Ectodermal cell (in vitro differentiated cells): Measurements from ENCODE around the gene SERGEF.

Experiments used
- H3K27ac ChIP-seq: 2 replicates; pipeline ENCODE4 v1.7.0; 2013; ENCODE audit warnings: mild to moderate bottlenecking, low read depth, low read length; ENCODE audit not compliant: insufficient read depth, poor library complexity, severe bottlenecking
- H3K27me3 ChIP-seq: 2 replicates; pipeline ENCODE4 v1.7.0; 2013; ENCODE audit warnings: mild to moderate bottlenecking, low read length; ENCODE audit not compliant: insufficient read depth, control insufficient read depth, poor library complexity, severe bottlenecking
- H3K36me3 ChIP-seq: one replicate; pipeline ENCODE4 v1.7.0; 2013; ENCODE audit warnings: low read length; ENCODE audit not compliant: control insufficient read depth, insufficient read depth
- H3K4me1 ChIP-seq: one replicate; pipeline ENCODE4 v1.7.0; 2013; ENCODE audit warnings: low read length; ENCODE audit not compliant: control insufficient read depth, insufficient read depth
- H3K4me3 ChIP-seq: 2 replicates; pipeline ENCODE4 v1.7.0; 2013; ENCODE audit warnings: low read depth, low read length, control low read depth; ENCODE audit not compliant: insufficient read depth
- H3K9me3 ChIP-seq: 2 replicates; pipeline ENCODE4 v1.7.0; 2013; ENCODE audit warnings: mild to moderate bottlenecking, low read length, moderate library complexity; ENCODE audit not compliant: control insufficient read depth
- WGBS, 2 experiments: methylation state at CpG; one replicate each; pipeline ENCODE4 v1.1.7; 2013; ENCODE audit warnings: missing lambda C conversion rate in 2 of 2; 5-methylcytosine and 5-hydroxymethylcytosine counted together

SERGEF gene

DNA sequence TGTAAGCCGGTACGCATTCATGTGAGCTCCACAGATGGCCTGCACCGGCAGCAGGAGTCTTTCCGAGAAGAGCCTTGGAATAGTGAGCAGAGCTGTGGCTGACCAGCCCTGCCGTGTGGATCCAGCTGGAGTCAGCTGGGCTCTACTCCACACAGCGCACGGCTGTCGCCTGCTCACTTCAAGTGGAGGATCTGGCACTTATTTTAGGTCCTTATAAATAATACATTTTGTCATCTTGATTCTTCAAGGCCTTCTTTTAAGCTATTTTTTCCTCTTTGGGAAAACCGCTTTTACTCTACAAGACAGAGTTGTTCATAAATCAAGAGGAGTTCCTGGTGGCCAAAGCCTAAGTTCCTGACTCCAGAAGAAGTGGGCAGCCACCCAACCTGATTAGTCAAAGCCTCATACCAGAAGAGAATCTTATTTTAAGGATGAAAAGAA is 184.5 kb downstream of the SERGEF start:
- Histone ChIP-seq H3K27me3 (no peaks in the 10 kb centered on the region), H3K27ac (no peak overlapping the region), H3K4me3 (no peak overlapping the region), H3K36me3 (no peaks in the 10 kb centered on the region), H3K4me1 (no peaks in the 10 kb centered on the region), H3K9me3 (no peaks in the 10 kb centered on the region)
- 90 to 92% methylated on average over 9 of the region's 9 CpGs for WGBS, 2 experiments

DNA sequence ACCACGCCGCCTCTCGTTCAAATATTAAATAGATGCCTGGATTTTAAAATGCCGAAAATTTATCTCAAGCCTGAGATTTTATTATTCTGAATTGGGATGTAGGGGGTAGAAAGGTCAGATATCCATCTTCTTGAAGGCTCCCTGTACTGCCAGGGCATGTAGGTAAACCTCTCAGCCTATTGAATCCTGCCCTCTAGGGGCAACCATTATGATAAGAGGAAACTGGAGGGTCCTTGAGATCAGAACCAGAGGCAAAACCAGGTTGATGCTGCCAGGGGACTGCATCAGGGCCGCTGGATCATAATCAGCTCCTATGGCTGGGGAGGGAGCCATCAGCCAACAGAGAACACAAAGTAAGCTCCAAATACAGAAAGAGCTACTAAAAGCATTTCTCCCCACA is 185.8 kb downstream of the SERGEF start:
- H3K4me3 ChIP-seq = no peak overlapping the region
- H3K27me3 ChIP-seq = no peaks in the 10 kb centered on the region
- 87 to 88% methylated on average over 5 of the region's 5 CpGs for WGBS, 2 experiments
- H3K4me1 ChIP-seq = no peaks in the 10 kb centered on the region
- no peaks in the 10 kb centered on the region for H3K9me3 ChIP-seq
- H3K27ac ChIP-seq = no peak overlapping the region
- no peaks in the 10 kb centered on the region for H3K36me3 ChIP-seq

DNA sequence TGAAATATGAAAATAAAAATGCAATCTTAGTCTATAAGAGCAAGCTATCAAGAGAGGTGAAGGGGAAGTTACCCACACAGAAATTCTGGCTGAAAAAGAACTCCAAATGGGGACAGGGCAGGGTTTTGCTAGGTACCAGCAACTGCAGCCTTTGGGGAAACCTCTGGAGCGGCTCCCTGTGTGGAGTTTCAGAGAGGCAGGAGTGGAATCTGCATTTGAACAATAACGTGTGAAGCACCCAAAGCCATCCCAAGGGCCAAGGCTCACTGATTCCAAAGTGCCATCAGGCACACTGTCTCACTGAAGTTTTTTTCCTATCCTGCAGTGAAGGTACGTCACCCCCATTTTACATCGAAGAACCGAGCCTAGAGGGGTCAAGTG is 190.5 kb downstream of the SERGEF start:
- no peaks in the 10 kb centered on the region for H3K9me3 ChIP-seq
- no peaks in the 10 kb centered on the region for H3K4me1 ChIP-seq
- H3K36me3 ChIP-seq = no peaks in the 10 kb centered on the region
- no peak overlapping the region for H3K27ac ChIP-seq
- 77 to 78% methylated on average over 5 of the region's 5 CpGs for WGBS, 2 experiments
- no peaks in the 10 kb centered on the region for H3K27me3 ChIP-seq
- H3K4me3 ChIP-seq = no peak overlapping the region

DNA sequence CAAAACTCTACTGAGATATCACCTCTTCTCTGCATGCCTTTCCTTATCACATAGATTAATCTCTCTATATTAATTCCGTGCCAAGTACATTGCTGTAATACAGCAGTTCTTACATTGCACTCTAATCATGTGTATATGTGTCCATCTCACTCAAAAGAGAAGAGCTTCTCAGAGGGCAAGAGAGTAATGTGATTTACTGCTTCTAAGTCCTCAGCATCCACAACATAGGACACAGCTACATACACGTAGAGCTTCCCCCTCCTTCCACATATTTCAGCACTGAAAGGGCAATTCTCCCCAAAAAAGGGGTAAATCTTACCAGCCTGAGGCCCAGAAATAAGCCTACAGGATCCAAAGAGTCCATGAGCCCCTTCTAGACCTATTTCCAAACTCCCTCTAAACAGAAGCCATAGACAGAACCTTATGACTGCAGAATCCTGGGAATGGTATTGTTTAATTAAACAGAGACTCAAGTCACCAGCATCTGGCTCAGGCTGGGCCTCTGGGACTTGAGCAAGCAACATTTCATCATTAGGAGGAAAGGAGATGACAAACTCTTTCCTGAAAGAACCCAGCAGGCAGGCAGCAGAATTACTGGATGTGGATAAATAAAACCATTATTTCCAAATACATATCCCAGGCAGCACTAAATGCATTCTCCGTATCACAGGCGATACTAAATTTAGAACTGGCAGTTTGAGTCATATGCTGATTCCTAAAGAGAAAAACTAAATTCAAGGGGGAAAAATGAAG is 191.0 kb downstream of the SERGEF start:
- Histone ChIP-seq H3K9me3 (no peaks in the 10 kb centered on the region), H3K4me3 (no peak overlapping the region), H3K36me3 (no peaks in the 10 kb centered on the region), H3K4me1 (no peaks in the 10 kb centered on the region), H3K27me3 (no peaks in the 10 kb centered on the region), H3K27ac (no peak overlapping the region)
- 93 to 96% methylated on average over 4 of the region's 4 CpGs for WGBS, 2 experiments

DNA sequence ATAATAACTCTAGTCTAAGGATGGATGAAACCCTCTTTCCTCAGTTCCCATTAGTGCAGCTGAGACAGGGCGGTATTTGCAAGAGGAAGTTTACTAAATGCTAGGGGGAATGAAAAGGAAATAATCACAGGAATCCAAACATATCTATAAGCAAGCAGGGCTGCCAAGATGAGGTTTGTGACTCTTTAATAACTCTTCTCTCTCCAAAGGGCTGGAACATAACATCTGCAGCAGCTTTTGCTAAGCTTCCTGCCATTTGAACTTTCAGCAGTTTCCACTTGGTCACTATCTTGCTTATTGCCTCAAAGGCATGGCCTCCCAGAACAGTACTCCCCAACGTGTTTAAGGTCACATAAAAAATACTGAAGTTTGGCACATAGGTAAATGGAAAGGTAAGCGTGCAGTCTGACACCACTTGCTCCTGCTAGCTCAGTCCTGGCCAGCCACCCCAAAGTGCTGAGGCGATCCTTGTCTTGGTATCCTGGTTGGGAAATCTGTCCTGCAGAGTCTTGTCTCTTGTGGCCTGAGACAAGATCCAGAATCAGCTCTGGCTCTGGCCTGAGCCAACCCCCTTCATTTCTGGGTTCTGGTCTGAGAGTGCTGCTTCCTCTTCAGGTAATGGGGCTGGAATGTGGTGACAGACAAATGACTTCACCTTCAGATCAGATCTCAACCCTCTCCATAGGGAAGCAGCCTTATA is 196.5 kb downstream of the SERGEF start:
- Histone ChIP-seq H3K27ac (no peak overlapping the region), H3K4me3 (no peak overlapping the region), H3K4me1 (peaks cover 9% of the 10 kb centered on the region), H3K36me3 (no peaks in the 10 kb centered on the region), H3K27me3 (no peaks in the 10 kb centered on the region), H3K9me3 (no peaks in the 10 kb centered on the region)
- 72% methylated on average over 4 of the region's 4 CpGs for WGBS, 2 experiments

DNA sequence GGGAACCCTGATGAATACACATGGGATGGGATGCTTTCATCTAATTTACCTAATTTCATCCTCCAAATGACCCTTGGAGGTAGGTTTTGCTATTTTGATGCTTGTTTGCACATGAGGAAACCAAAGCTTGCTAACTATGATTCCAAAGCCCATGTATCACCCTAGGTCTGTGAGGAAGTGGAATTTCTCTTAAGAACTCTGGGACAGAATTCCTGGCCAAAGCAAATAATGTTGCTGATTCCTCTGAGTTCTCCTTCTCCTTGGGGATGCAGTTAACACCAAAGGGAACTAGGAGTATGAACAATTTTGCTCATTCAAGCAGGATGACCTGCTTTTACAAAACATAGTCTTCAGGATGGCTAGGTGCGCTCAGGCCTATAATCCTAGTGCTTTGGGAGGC is 198.3 kb downstream of the SERGEF start:
- H3K9me3 ChIP-seq = no peaks in the 10 kb centered on the region
- H3K27ac ChIP-seq = no peak overlapping the region
- WGBS, 2 experiments = 94 to 96% methylated on average over 1 of the region's 1 CpG
- no peaks in the 10 kb centered on the region for H3K27me3 ChIP-seq
- no peaks in the 10 kb centered on the region for H3K36me3 ChIP-seq
- H3K4me1 ChIP-seq = peaks cover 11% of the 10 kb centered on the region
- H3K4me3 ChIP-seq = no peak overlapping the region

DNA sequence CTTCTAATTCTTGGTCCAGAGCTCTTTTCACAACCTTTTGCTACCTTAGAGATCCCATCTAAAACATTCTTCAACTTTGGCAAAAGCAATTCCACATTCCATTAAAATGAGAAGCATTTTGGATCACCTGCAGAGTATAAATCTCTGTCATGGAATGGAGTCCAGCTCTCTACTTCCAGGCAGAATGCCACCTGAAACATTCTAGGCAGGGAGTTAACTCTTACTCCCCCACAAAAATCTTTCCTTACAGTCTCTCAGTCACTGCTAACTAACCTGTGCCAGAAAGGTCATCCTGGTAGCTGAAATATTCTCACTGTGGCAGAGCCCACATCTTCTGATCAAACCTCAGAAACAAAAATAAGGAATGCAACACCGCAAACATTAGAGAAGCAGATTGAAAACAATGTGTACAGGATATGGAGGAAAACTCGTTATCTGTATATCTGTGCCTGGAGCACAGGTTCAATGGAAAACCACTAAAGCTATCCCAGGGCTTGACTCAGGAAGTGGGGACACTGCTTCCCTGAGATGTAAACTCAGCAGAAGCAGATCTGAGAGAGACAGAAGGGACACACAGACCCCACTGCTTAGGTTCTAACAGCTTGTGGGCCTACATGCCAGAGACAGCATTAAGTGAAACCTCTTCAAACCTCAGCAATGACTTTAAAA is 199.3 kb downstream of the SERGEF start:
- Histone ChIP-seq H3K4me1 (peaks cover 11% of the 10 kb centered on the region), H3K4me3 (no peak overlapping the region), H3K27me3 (no peaks in the 10 kb centered on the region), H3K36me3 (no peaks in the 10 kb centered on the region), H3K27ac (no peak overlapping the region), H3K9me3 (no peaks in the 10 kb centered on the region)
- WGBS, 2 experiments = 94 to 98% methylated on average over 2 of the region's 2 CpGs

DNA sequence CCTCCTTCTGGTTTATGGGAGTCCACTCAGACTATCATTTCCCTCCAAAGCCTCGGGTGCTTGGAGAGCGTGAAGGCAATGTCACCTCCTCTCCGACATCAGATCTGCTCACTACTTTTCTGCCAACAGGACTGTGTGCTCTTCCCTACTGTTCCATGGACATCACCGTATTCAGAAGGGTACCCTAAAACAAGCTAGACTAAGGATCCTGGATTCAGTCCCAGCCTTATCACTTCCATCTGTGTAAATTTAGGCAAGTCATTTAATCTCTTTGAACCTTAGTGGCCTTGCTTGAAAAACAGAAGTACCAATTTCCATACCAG is 200.0 kb downstream of the SERGEF start:
- H3K9me3 ChIP-seq = no peaks in the 10 kb centered on the region
- WGBS, 2 experiments = 95% methylated on average over 4 of the region's 4 CpGs

DNA sequence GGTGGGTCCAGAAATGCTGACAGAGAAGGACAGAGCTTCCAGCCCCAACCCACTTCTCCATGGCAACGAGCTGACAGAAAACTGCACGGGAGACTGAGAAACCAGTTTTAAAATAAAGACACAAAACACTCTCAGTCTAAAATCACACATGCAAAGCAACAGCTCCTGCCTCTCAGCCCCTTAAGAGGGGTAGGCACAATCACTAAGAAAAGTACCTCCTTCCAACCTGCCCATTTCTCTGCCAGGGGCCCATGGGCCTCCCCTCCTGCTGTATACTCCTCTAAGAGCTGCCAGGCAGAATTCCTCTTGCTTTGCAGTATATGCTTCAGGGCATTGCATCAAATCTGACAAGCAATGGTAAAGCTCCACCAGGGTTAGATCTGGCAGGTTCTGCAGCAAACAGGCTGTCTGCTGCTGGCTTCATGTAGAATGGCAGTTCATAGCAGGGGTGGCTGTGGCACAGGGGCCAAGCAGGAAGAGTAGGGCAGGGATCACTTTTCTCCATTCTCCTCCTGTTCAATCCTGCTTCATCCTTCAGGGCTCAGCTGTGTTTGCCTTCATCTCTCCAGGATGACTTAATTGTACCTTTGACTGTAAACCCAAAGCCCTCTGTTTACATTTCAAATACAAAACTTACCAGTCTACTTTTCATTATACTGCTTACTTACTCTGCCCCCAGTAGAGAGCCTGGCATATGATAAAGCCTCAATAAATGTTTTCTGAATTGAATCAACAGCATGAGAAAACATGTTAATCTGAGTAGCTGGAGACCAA is 200.6 kb downstream of the SERGEF start:
- no peaks in the 10 kb centered on the region for H3K36me3 ChIP-seq
- no peaks in the 10 kb centered on the region for H3K9me3 ChIP-seq
- H3K27ac ChIP-seq = no peak overlapping the region
- H3K27me3 ChIP-seq = no peaks in the 10 kb centered on the region
- H3K4me1 ChIP-seq = peaks cover 12% of the 10 kb centered on the region
- 79 to 81% methylated on average over 2 of the region's 2 CpGs for WGBS, 2 experiments
- no peak overlapping the region for H3K4me3 ChIP-seq

More for the DNA sequence above, 200.0 kb downstream of the SERGEF start:
- H3K4me3 ChIP-seq = no peak overlapping the region
- H3K27ac ChIP-seq = no peak overlapping the region
- peaks cover 11% of the 10 kb centered on the region for H3K4me1 ChIP-seq
- no peaks in the 10 kb centered on the region for H3K36me3 ChIP-seq
- no peaks in the 10 kb centered on the region for H3K27me3 ChIP-seq

DNA sequence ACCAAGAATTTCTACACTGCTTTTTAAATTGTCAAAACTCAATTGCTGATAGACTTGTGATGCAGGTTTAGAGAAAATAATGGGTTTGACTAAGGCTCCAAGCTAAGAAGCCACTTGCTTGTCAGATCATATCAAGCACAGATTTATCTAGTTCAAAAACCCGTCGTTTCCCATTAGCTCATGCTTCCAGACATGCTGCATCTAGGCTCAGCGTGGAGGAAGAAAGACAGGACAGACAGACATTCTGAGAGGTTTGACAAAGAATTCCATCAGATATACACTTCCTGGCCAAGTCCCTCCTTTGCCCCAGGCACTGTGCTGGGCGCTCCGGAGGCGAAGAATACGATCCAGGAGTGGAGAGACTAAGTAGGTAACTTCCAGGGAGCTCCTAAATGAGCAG is 201.5 kb downstream of the SERGEF start:
- no peak overlapping the region for H3K27ac ChIP-seq
- no peaks in the 10 kb centered on the region for H3K36me3 ChIP-seq
- no peaks in the 10 kb centered on the region for H3K9me3 ChIP-seq
- H3K27me3 ChIP-seq = no peaks in the 10 kb centered on the region
- peaks cover 22% of the 10 kb centered on the region for H3K4me1 ChIP-seq
- H3K4me3 ChIP-seq = no peak overlapping the region
- 96 to 98% methylated on average over 7 of the region's 7 CpGs for WGBS, 2 experiments
